Esophagus (tissue), 2 donors: ENCODE data around the gene GCNT2. TPM values are rescaled to one million over a fixed set of nuclear protein-coding genes. Genes with fewer than 3 reads are reported as not detected.
"Not testable (repeated sequence)": the region's sequence is repeated elsewhere in the genome, so short reads cannot be mapped to it uniquely, and the experiment has no call there.

Source experiments
- H3K27ac ChIP-seq, 2 donors: one replicate each; pipeline ENCODE4 v1.5.1; 2013; ENCODE audit warnings: low read depth in 2 of 2, mild to moderate bottlenecking in 2 of 2, inconsistent platforms in 1 of 2, low read length in 1 of 2, moderate library complexity in 1 of 2
- H3K27me3 ChIP-seq, 2 donors: one replicate each; pipeline ENCODE4 v1.6.1; 2013; ENCODE audit warnings: low read length in 2 of 2, control low read depth in 1 of 2, mild to moderate bottlenecking in 1 of 2; ENCODE audit not compliant: insufficient read depth in 2 of 2, control insufficient read depth in 1 of 2
- H3K36me3 ChIP-seq, 2 donors: one replicate each; pipeline ENCODE4 v1.6.1; 2013; ENCODE audit warnings: low read length in 1 of 2; ENCODE audit not compliant: control insufficient read depth in 2 of 2, insufficient read depth in 2 of 2
- H3K4me1 ChIP-seq, 2 donors: one replicate each; pipeline ENCODE4 v1.6.1; 2013; ENCODE audit warnings: low read length in 1 of 2; ENCODE audit not compliant: control insufficient read depth in 2 of 2, insufficient read depth in 2 of 2
- H3K4me3 ChIP-seq, 2 donors: one replicate each; pipeline ENCODE4 v1.5.1; 2013; ENCODE audit warnings: low read length in 2 of 2, mild to moderate bottlenecking in 2 of 2, low read depth in 1 of 2, moderate library complexity in 1 of 2
- H3K9me3 ChIP-seq, 2 donors: one replicate each; pipeline ENCODE4 v1.6.1; 2013; ENCODE audit warnings: mild to moderate bottlenecking in 2 of 2, low read depth in 1 of 2, low read length in 1 of 2, moderate library complexity in 1 of 2; ENCODE audit not compliant: control insufficient read depth in 2 of 2, insufficient read depth in 1 of 2
- WGBS, 2 donors: extraction: QIAGEN DNeasy Blood & Tissue Kit; methylation state at CpG; one replicate each; pipeline ENCODE4 v1.1.7; 2013; 5-methylcytosine and 5-hydroxymethylcytosine counted together
- polyA plus RNA-seq, 2 donors: library from polyadenylated mRNA; stranded (reverse); fragments of 200-250 nt; gene quantifications; one replicate each; pipeline ENCODE4 v1.2.3, GENCODE V29; 2013
- donor health status: healthy with polysubstance abuse.
- donor health status: Bipolar disorder and iron deficiency.

Gene GCNT2
- polyA plus RNA-seq, 2 donors, result 3.0 to 3.1 TPM

DNA sequence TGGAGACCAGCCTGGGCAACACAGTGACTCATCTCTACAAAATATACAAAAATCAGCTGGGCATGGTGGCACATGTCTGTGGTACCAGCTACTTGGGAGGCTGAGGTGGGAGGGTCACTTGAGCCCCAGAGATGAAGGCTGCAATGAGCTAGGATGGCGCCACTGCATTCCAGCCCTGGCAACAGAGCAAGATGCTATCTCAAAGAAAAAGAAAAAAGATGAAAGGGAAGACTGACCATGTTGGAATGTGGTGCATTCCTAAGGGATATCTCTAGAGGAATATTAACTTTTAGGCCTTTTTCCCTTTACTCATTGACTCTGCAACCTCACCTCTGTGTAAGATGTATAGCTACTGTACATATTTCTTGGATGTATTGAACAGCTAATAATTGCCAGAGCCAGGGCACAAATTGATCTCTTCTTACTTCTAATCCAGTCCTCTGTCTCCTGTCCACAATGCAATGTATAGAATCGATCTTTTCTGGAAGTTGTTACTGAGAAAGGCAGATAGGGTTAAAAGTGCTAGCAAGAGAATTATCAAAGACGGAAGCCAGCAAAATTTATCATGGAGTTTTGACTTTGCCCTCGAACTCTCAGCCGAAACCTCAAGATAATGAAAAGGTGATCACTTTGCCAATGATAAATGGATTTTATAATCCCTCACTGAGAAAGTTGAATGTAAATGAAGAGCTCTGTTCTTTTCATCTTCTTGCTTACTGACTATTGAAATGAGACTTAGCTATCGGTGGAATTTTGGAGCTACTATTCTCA is 46.3 kb downstream of the GCNT2 start:
- 63 to 78% methylated on average over 6 of the region's 6 CpGs for WGBS, 2 donors
- Histone ChIP-seq H3K4me3 (no peak overlapping the region), H3K4me1 (no peaks in the 10 kb centered on the region), H3K27ac (no peak overlapping the region), H3K27me3 (no peaks in the 10 kb centered on the region), H3K9me3 (no peaks in the 10 kb centered on the region), H3K36me3 (no peaks in the 10 kb centered on the region)

DNA sequence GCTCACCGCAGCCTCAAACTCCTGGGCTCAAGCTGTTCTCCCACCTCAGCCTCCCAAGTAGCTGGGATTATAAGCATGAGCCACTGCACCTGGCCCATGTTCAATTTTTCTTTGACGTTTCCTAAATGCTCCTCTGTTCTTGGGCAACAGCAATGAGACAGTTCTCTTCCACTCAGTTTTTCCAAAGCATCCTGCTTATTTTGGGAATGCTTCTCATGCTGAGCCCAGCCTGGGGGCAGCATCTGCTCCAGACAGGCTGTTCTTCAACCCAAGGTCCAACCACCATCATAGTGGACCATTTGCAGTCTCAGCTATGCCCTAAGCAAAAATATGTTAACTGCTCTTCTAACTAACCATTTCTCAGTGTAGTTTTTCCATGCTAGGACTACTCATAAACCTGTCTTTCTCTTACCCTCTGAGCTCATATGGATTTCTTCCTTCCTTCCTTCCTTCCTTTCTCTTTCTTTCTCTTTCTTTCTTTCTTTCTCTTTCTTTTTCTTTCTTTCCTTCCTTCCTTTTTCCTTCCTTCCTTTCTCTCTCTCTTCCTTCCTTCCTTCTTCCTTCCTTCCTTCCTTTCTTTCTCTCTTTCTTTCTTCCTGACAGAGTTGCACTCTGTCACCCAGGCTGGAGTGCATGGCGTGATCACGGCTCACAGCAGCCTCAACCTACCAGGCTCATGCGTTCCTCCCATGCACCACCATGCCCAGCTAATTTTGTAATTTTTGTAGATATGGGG is 48.4 kb downstream of the GCNT2 start:
- Histone ChIP-seq H3K27ac (no peak overlapping the region), H3K4me3 (no peak overlapping the region), H3K4me1 (no peaks in the 10 kb centered on the region), H3K9me3 (no peaks in the 10 kb centered on the region), H3K36me3 (no peaks in the 10 kb centered on the region), H3K27me3 (no peaks in the 10 kb centered on the region)
- WGBS, 2 donors, result 82 to 84% methylated on average over 5 of the region's 5 CpGs

DNA sequence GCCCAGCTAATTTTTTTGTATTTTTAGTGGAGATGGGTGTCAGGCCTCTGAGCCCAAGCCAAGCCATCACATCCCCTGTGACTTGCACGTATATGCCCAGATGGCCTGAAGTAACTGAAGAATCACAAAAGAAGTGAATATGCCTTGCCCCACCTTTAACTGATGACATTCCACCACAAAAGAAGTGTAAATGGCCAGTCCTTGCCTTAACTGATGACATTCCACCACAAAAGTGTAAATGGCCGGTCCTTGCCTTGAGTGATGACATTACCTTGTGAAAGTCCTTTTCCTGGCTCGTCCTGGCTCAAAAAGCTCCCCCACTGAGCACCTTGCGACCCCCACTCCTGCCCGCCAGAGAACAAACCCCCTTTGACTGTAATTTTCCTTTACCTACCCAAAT is 54.4 kb downstream of the GCNT2 start:
- H3K36me3 ChIP-seq, H3K4me3 ChIP-seq, H3K27me3 ChIP-seq, H3K9me3 ChIP-seq, H3K27ac ChIP-seq, H3K4me1 ChIP-seq: not testable (repeated sequence)
- 92 to 98% methylated on average over 3 to 4 of the region's 5 CpGs for WGBS, 2 donors

DNA sequence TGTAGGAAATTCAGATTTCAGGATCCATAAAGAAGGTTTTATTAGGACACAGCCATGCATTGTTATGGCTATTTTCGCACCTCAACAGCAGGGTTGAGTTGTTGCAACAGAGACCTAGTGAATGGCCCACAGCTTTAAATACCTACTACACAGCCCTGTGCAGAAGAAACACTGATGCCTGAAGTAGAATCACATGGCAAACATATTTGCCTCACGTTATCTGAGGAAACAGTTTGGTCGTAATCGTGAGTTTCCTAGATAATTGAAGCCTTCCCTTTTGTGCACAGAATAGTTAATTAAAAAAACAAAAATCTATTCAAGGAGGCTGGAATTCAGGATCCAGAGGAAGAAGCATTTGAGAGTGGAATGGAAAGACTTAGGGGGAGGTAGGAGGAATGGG is 55.1 kb downstream of the GCNT2 start:
- no peak overlapping the region for H3K4me3 ChIP-seq
- no peaks in the 10 kb centered on the region for H3K36me3 ChIP-seq
- H3K9me3 ChIP-seq, result no peaks in the 10 kb centered on the region
- 83 to 86% methylated on average over 4 of the region's 4 CpGs for WGBS, 2 donors
- H3K27me3 ChIP-seq, result no peaks in the 10 kb centered on the region
- no peak overlapping the region for H3K27ac ChIP-seq
- H3K4me1 ChIP-seq, result no peaks in the 10 kb centered on the region

DNA sequence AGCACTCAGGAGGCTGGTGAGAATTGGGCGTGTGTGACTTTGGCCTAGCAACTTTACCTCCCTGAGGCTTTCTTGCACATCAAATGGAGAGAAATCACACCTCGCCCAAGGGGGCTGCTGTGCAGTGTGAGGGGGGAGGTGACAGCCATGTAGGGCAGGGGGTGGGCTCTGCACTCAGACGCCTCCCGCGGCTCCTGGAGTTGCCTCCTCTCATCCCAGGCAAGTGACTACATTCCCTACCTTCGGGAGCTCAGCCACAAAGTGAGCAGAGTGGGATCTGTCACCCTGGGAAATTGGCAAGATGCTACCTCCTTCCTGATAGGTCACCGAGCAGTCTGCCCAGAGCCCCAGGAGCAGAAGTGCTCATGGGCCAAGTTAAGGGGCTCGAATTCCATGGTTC is 56.0 kb downstream of the GCNT2 start:
- 85 to 90% methylated on average over 8 of the region's 8 CpGs for WGBS, 2 donors
- Histone ChIP-seq H3K27ac (no peak overlapping the region), H3K36me3 (no peaks in the 10 kb centered on the region)

DNA sequence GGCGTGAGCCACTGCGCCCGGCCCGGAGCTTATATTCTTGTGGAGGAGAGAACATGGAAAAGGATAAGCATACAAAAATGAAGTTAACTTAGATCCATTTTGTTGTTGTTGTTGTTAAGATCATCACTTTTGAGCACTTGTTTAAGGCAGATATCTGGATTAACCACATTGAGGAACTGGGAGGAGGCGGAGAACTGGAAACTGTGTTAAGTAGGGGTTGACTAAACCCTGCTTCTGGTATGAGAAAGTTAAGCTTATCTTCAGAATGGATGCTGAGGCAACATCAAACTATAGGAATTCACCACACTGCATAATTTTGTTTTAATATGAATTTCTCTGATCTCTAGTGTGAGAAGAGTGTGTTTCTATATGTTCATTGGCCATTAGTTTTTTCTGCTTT is 57.6 kb downstream of the GCNT2 start:
- Histone ChIP-seq H3K36me3 (no peaks in the 10 kb centered on the region), H3K4me1 (peaks cover 3% of the 10 kb centered on the region in 2 donors), H3K9me3 (no peaks in the 10 kb centered on the region), H3K4me3 (no peak overlapping the region), H3K27ac (no peak overlapping the region), H3K27me3 (no peaks in the 10 kb centered on the region)
- WGBS, 2 donors, result 97 to 98% methylated on average over 5 of the region's 5 CpGs

More for the DNA sequence above, 56.0 kb downstream of the GCNT2 start:
- H3K27me3 ChIP-seq, result no peaks in the 10 kb centered on the region
- no peaks in the 10 kb centered on the region for H3K4me1 ChIP-seq
- H3K4me3 ChIP-seq, result no peak overlapping the region
- no peaks in the 10 kb centered on the region for H3K9me3 ChIP-seq

DNA sequence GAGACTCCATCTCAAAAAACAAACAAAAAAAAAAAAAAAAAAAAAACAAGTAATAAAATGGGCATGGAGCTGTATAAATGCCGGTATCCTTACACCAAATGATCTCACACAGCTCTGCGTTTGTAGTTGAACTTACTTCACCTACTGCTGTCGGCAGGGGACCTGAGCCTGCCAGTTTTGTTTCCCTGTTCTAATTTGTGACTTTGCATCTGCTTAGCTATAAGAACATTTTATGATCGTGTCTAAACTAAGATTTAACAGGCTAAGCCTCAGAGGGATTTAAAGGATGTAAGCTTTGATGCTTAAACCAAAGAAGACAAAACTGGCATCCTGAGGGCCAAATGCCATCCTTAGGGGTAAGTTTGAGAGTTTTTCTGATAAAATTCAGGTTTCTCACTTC is 58.7 kb downstream of the GCNT2 start:
- Histone ChIP-seq H3K27ac (no peak overlapping the region), H3K4me3 (no peak overlapping the region), H3K4me1 (peaks cover 3% of the 10 kb centered on the region in 2 donors), H3K36me3 (no peaks in the 10 kb centered on the region), H3K9me3 (no peaks in the 10 kb centered on the region), H3K27me3 (no peaks in the 10 kb centered on the region)
- 76 to 80% methylated on average over 4 of the region's 4 CpGs for WGBS, 2 donors

DNA sequence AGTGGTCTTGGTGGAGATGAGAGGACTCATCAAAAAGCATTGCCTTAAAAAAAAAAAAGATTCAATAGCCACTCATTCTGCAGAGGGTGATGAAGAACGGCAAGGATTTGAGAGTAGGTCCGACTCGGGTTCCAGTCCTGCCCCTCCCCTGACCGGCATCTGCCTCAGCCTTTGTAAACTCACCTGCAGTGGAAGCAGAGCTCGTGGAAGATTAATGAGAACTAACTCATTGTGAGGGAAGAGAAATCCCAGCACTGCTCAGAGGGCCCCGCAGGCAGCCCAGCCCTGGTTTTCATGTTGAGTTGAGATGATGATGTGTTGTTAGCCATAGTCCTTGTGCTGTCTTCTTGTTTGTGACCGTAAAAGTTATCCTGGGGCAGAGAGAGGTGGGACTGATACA is 59.4 kb downstream of the GCNT2 start:
- WGBS, 2 donors, result 62 to 74% methylated on average over 7 of the region's 7 CpGs
- Histone ChIP-seq H3K4me1 (peaks cover 3% of the 10 kb centered on the region in 2 donors), H3K27ac (no peak overlapping the region)

DNA sequence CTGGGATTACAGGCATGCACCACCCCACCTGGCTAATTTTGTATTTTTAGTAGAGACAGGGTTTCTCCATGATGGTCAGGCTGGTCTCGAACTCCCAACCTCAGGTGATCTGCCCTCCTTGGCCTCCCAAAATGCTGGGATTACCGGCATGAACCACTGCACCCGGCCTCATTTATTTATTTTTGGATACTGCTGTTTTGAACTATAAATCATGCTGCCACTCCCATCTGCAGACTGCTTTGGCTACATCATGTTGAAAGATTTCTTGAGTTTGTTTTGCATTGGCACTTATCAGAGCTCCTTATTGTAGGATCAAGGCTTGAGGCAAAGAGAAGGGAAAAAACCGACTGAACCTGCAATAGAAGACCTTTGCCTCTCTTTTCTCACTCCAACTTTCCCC is 60.3 kb downstream of the GCNT2 start:
- not testable (repeated sequence) for H3K27me3 ChIP-seq, H3K4me1 ChIP-seq, H3K4me3 ChIP-seq, H3K27ac ChIP-seq, H3K9me3 ChIP-seq, H3K36me3 ChIP-seq
- 40 to 44% methylated on average over 4 of the region's 4 CpGs for WGBS, 2 donors

More for the DNA sequence above, 59.4 kb downstream of the GCNT2 start:
- Histone ChIP-seq H3K27me3 (no peaks in the 10 kb centered on the region), H3K9me3 (no peaks in the 10 kb centered on the region), H3K36me3 (no peaks in the 10 kb centered on the region), H3K4me3 (no peak overlapping the region)
